HAP-1 (cell line): ENCODE data around the gene PADI4.
"Not testable (repeated sequence)": the region's sequence is repeated elsewhere in the genome, so short reads cannot be mapped to it uniquely, and the experiment has no call there.

ENCODE experiments used
- DNase-seq, 2 experiments: peaks; one replicate each; pipeline ENCODE4 v3.0.0-alpha.2; 2016 to 2020; ENCODE audit warnings: low spot score in 2 of 2
- H3K27me3 ChIP-seq: fragments of 250-450 bp; sonication (Bioruptor Pico); 2 replicates; pipeline ENCODE4 v1.5.1; 2020; ENCODE audit warnings: low read depth, mild to moderate bottlenecking, moderate library complexity
- H3K36me3 ChIP-seq: fragments of 250-450 bp; sonication (Bioruptor Pico); replicated peaks from 2 replicates; pipeline ENCODE4 v1.5.1; 2020; ENCODE audit warnings: mild to moderate bottlenecking
- H3K4me1 ChIP-seq: fragments of 250-450 bp; sonication (Bioruptor Pico); 2 replicates; pipeline ENCODE4 v1.5.1; 2020; ENCODE audit warnings: mild to moderate bottlenecking
- H3K4me3 ChIP-seq: fragments of 250-450 bp; sonication (Bioruptor Pico); 2 replicates; pipeline ENCODE4 v1.5.1; 2020; ENCODE audit warnings: mild to moderate bottlenecking, moderate library complexity
- H3K9me3 ChIP-seq: fragments of 250-450 bp; sonication (Bioruptor Pico); 2 replicates; pipeline ENCODE4 v1.5.1; 2020; ENCODE audit warnings: mild to moderate bottlenecking, moderate library complexity
- in situ Hi-C: fragments of 300-500 bp; cut with MboI; formaldehyde crosslinking; loops from 3 replicates; pipeline ENCODE4 v1.14.3; 2020; ENCODE audit warnings: low sequenced_read_pairs, inconsistent platforms, mixed read lengths

Gene PADI4

GRCh38 chr1:17405898-17406759 is 98.1 kb downstream of the PADI4 start:
- Histone ChIP-seq H3K4me1 (no peaks in the 10 kb centered on the region; the same call in 1 of the 2 replicates), H3K9me3 (no peaks in the 10 kb centered on the region), H3K27me3 (no peaks in the 10 kb centered on the region), H3K4me3 (no peak overlapping the region), H3K36me3 (peaks cover 38% of the 10 kb centered on the region)
- DNase-seq = peak; percentile 36 to 81
- in situ Hi-C loops = loop anchor here (10.0 kb wide), 2 partner anchors 199 to 281 kb away; no protein-coding TSS in a partner anchor

GRCh38 chr1:17406760-17407475 is 98.9 kb downstream of the PADI4 start:
- DNase-seq, H3K27me3 ChIP-seq, H3K9me3 ChIP-seq, H3K4me1 ChIP-seq, H3K4me3 ChIP-seq: not testable (repeated sequence)
- H3K36me3 ChIP-seq = peaks cover 45% of the 10 kb centered on the region
- in situ Hi-C loops = loop anchor here (10.0 kb wide), 2 partner anchors 198 to 282 kb away; no protein-coding TSS in a partner anchor

GRCh38 chr1:17407786-17408514 is 100.0 kb downstream of the PADI4 start:
- DNase-seq, H3K4me1 ChIP-seq, H3K27me3 ChIP-seq, H3K9me3 ChIP-seq, H3K4me3 ChIP-seq: not testable (repeated sequence)
- in situ Hi-C loops = loop anchor here (10.0 kb wide), 2 partner anchors 197 to 283 kb away; no protein-coding TSS in a partner anchor
- H3K36me3 ChIP-seq = peaks cover 56% of the 10 kb centered on the region

DNA sequence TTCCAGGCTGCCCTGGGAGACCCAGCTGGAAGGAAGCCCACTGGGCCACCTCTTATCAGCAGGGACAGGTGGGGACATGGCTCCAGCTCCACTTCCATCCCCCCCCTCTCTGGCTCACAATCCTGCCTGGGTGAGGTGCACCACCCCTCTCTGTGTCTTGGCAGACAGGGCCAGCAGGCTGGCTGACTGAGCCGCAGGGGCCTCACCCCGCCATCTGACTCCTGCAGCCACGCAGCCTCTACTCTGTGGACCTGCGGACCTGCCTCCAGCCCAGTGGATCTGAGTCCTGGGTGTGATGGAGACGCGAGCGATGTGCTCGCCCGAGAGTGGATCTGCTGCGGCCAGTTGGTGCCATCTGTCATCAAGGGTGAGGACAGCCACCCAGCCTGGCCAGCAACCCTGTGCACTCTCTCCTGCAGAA is 101.4 kb downstream of the PADI4 start:
- Histone ChIP-seq H3K27me3 (no peaks in the 10 kb centered on the region), H3K4me1 (no peaks in the 10 kb centered on the region; the same call in 1 of the 2 replicates), H3K4me3 (no peak overlapping the region), H3K36me3 (peaks cover 69% of the 10 kb centered on the region), H3K9me3 (no peaks in the 10 kb centered on the region)
- in situ Hi-C loops = loop anchor here (10.0 kb wide), 2 partner anchors 195 to 285 kb away; no protein-coding TSS in a partner anchor
- DNase-seq = no peak

DNA sequence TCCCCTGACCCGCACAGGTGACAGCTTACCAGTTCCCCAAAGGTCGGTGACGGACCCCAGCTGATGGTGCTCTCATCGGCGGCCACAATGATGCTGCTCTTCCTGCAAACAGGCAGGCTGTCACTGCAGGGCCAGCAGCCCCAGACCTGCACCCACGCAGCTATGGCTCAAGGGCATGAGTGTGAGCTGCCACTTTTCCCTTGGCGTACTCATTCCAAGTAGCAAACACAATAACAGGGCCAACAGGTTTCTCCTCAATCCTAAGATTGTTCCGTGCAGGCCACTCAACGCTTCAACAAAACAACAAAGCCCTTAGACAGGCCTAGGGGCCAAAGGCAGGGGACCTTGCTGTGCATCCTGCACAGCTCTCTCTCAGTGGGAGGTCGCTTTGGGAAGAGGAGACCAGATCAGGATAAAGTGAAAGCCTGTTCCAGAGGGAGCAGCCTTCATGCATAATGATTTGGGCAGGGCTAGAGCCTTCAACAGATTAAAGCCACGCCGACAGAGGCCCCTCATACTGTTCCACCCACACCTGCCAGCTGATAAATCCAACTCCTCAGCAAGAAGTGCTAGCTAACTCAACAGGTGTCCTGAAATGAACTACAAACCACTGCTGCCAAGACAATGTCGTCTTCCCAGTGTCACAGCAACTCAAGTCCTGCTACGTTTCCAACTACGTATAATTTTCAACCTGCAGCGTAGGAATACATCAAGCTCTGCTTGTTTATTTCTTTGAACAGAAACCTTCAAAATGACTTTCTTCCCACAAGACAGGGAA is 104.3 kb downstream of the PADI4 start:
- Histone ChIP-seq H3K4me3 (no peak overlapping the region), H3K9me3 (no peaks in the 10 kb centered on the region), H3K36me3 (peaks cover 91% of the 10 kb centered on the region), H3K4me1 (no peaks in the 10 kb centered on the region), H3K27me3 (no peaks in the 10 kb centered on the region)
- in situ Hi-C loops = no loop called here
- no peak for DNase-seq
